Astrocyte (in vitro differentiated cells and primary cell): ENCODE measurements around the gene NOS1AP. TPM values are rescaled to one million over a fixed set of nuclear protein-coding genes. Genes with fewer than 3 reads are reported as not detected.

Source experiments
- DNase-seq: peaks from one replicate; pipeline ENCODE4 v3.0.0-alpha.2; 2010; ENCODE audit warnings: low read depth
- FAIRE-seq: peaks from 2 replicates; lab custom pipeline; 2011; peaks lifted over from hg19 to GRCh38; lab: Jason Lieb, UNC
- H2AFZ ChIP-seq: 2 replicates; pipeline ENCODE4 v1.6.0; 2012; ENCODE audit warnings: low read depth, low read length, inconsistent platforms
- H3K27ac ChIP-seq: 2 replicates; pipeline ENCODE4 v1.5.1; 2011; ENCODE audit warnings: low read depth, low read length, inconsistent platforms
- H3K27me3 ChIP-seq: 2 replicates; pipeline ENCODE4 v1.6.0; 2011; ENCODE audit warnings: low read length, inconsistent platforms; ENCODE audit not compliant: insufficient read depth
- H3K36me3 ChIP-seq: 2 replicates; pipeline ENCODE4 v1.5.1; 2011; ENCODE audit warnings: low read length, inconsistent platforms; ENCODE audit not compliant: insufficient read depth
- H3K4me1 ChIP-seq: 2 replicates; pipeline ENCODE4 v1.5.1; 2011; ENCODE audit warnings: low read length, inconsistent platforms; ENCODE audit not compliant: insufficient read depth
- H3K4me2 ChIP-seq: 2 replicates; pipeline ENCODE4 v1.6.0; 2012; ENCODE audit warnings: low read length, inconsistent platforms
- H3K4me3 ChIP-seq: 2 replicates; pipeline ENCODE4 v1.5.1; 2011; ENCODE audit warnings: low read depth, mild to moderate bottlenecking, low read length, inconsistent platforms; ENCODE audit not compliant: insufficient read depth
- H3K79me2 ChIP-seq: 2 replicates; pipeline ENCODE4 v1.6.0; 2012; ENCODE audit warnings: mild to moderate bottlenecking, low read length, inconsistent platforms; ENCODE audit not compliant: insufficient read depth
- H3K9ac ChIP-seq: 2 replicates; pipeline ENCODE4 v1.6.0; 2012; ENCODE audit warnings: mild to moderate bottlenecking, low read length, inconsistent platforms
- H3K9me3 ChIP-seq: 2 replicates; pipeline ENCODE4 v1.5.1; 2012; ENCODE audit warnings: low read depth, mild to moderate bottlenecking, low read length, inconsistent platforms; ENCODE audit not compliant: insufficient read depth
- H4K20me1 ChIP-seq: 2 replicates; pipeline ENCODE4 v1.6.0; 2012; ENCODE audit warnings: low read length, inconsistent platforms; ENCODE audit not compliant: insufficient read depth
- H3K27ac Mint-ChIP-seq: one replicate; pipeline ENCODE4 v1.8.0; 2021; ENCODE audit warnings: mild to moderate bottlenecking, mixed read lengths; ENCODE audit not compliant: unreplicated experiment
- H3K27me3 Mint-ChIP-seq: one replicate; pipeline ENCODE4 v1.8.0; 2021; ENCODE audit warnings: low read depth, mixed read lengths; ENCODE audit not compliant: unreplicated experiment
- H3K36me3 Mint-ChIP-seq: one replicate; pipeline ENCODE4 v1.8.0; 2021; ENCODE audit warnings: low read depth, mixed read lengths; ENCODE audit not compliant: unreplicated experiment
- H3K4me1 Mint-ChIP-seq: one replicate; pipeline ENCODE4 v1.8.0; 2021; ENCODE audit warnings: low read depth, mixed read lengths; ENCODE audit not compliant: unreplicated experiment
- H3K4me3 Mint-ChIP-seq: one replicate; pipeline ENCODE4 v1.8.0; 2021; ENCODE audit warnings: mild to moderate bottlenecking, moderate library complexity, mixed read lengths; ENCODE audit not compliant: unreplicated experiment
- H3K9me3 Mint-ChIP-seq: one replicate; pipeline ENCODE4 v1.8.0; 2021; ENCODE audit warnings: mild to moderate bottlenecking, mixed read lengths; ENCODE audit not compliant: unreplicated experiment
- EZH2 ChIP-seq: IDR thresholded peaks from 2 replicates; pipeline ENCODE4 v1.6.1; 2012; ENCODE audit warnings: mild to moderate bottlenecking, low read length, inconsistent platforms; ENCODE audit not compliant: insufficient read depth
- total RNA-seq: library from RNA; stranded (reverse); gene quantifications from 2 replicates; pipeline ENCODE4 v1.2.1, GENCODE V29; 2021
- TF ChIP-seq, protein P1 (sequence below): IDR thresholded peaks from 2 replicates; pipeline ENCODE4 v1.5.1; 2011; ENCODE audit warnings: low read depth, mild to moderate bottlenecking, inconsistent platforms, low read length, moderate library complexity; ENCODE audit not compliant: insufficient read depth

The NOS1AP gene
- total RNA-seq, 1 donor from 2014 or later = 1.2 TPM

DNA sequence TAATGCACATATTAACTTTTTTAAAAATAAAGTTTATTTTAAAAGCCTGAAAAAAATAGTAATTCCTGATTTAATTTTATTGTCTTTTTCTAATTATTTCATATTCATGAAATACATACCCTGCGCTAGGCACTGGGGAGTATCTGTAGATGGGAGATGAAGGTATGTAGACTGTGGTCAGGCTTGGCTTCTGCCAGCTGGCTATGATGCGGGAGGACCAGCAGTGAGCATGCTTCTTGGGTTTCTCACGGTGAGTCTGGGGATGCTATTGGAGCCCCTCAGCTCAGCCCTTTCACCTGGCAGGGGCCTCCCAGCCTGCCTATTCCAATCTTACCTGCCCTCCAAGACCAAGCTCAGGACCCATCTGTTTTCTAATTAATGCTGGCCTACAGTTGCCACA lies 138.4 kb downstream of the NOS1AP start:
- no peak overlapping the region for H3K27ac Mint-ChIP-seq
- no peak overlapping the region for H3K4me3 Mint-ChIP-seq
- Histone ChIP-seq H3K27ac (no peak overlapping the region), H3K9ac (no peak overlapping the region), H3K4me2 (no peak overlapping the region), H3K9me3 (no peaks in the 10 kb centered on the region), H3K4me1 (no peaks in the 10 kb centered on the region), H3K36me3 (no peaks in the 10 kb centered on the region), H3K79me2 (no peaks in the 10 kb centered on the region), H2AFZ (no peak overlapping the region), H3K4me3 (no peak overlapping the region), H4K20me1 (no peaks in the 10 kb centered on the region), H3K27me3 (no peaks in the 10 kb centered on the region)
- H3K36me3 Mint-ChIP-seq = no peaks in the 10 kb centered on the region
- H3K27me3 Mint-ChIP-seq = peaks cover 3% of the 10 kb centered on the region
- DNase-seq (no peak), FAIRE-seq (no peak)
- no peak for TF ChIP-seq EZH2
- TF ChIP-seq, protein P1, sequence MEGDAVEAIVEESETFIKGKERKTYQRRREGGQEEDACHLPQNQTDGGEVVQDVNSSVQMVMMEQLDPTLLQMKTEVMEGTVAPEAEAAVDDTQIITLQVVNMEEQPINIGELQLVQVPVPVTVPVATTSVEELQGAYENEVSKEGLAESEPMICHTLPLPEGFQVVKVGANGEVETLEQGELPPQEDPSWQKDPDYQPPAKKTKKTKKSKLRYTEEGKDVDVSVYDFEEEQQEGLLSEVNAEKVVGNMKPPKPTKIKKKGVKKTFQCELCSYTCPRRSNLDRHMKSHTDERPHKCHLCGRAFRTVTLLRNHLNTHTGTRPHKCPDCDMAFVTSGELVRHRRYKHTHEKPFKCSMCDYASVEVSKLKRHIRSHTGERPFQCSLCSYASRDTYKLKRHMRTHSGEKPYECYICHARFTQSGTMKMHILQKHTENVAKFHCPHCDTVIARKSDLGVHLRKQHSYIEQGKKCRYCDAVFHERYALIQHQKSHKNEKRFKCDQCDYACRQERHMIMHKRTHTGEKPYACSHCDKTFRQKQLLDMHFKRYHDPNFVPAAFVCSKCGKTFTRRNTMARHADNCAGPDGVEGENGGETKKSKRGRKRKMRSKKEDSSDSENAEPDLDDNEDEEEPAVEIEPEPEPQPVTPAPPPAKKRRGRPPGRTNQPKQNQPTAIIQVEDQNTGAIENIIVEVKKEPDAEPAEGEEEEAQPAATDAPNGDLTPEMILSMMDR = no peak
- H3K4me1 Mint-ChIP-seq = peaks cover 4% of the 10 kb centered on the region
- H3K9me3 Mint-ChIP-seq = no peaks in the 10 kb centered on the region

DNA sequence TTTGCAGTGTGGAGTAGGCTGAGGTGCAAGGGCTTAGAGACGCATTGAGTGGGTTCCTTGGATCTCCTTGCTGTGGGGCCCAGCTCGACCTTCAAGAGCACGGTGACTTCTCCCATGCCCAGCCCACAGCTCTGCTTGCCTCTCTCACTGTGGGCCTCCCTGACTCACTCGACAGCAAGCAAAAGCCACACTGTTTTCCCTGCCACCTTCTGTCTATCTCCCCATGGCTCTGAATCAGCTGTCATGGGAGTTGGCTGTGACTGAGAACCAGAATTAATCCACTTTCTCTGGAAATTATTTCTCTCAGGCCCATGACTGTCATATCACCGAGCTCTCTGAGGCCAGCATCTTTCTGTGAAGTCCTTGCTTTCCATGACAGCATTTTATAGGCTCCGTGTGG lies 140.7 kb downstream of the NOS1AP start:
- Histone ChIP-seq H3K9me3 (no peaks in the 10 kb centered on the region), H3K36me3 (no peaks in the 10 kb centered on the region), H3K79me2 (no peaks in the 10 kb centered on the region), H3K9ac (no peak overlapping the region), H3K4me3 (no peak overlapping the region), H2AFZ (no peak overlapping the region), H3K27me3 (no peaks in the 10 kb centered on the region), H3K4me1 (no peaks in the 10 kb centered on the region), H4K20me1 (no peaks in the 10 kb centered on the region), H3K4me2 (no peak overlapping the region), H3K27ac (no peak overlapping the region)
- no peaks in the 10 kb centered on the region for H3K9me3 Mint-ChIP-seq
- H3K27ac Mint-ChIP-seq = no peak overlapping the region
- no peak for TF ChIP-seq EZH2
- TF ChIP-seq, protein P1 = no peak
- DNase-seq = no peak
- peaks cover 2% of the 10 kb centered on the region for H3K27me3 Mint-ChIP-seq
- FAIRE-seq = no peak
- H3K4me1 Mint-ChIP-seq = peaks cover 9% of the 10 kb centered on the region
- H3K36me3 Mint-ChIP-seq = no peaks in the 10 kb centered on the region
- no peak overlapping the region for H3K4me3 Mint-ChIP-seq

DNA sequence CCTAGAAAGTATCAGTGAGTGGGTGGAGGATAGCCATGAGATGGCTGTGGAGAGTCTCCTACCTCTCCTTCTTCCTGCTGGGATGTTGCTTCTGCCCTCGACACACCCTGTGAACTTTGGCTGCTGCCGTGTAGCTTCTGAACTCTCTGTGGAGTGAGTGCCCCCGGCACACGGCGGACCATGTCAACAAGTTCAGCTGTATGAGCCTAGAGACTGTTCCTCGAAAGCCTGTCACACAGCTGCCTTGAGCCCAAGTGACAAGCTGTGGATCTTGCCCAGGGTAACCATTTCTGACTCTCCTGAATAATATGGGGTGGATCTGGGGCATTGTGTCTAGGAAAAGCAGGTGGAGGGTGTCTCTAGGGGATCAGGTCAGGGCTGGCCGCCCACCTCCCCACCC lies 143.2 kb downstream of the NOS1AP start:
- Histone ChIP-seq H3K4me1 (no peaks in the 10 kb centered on the region), H3K4me2 (no peak overlapping the region), H3K4me3 (no peak overlapping the region), H3K36me3 (no peaks in the 10 kb centered on the region), H3K9me3 (no peaks in the 10 kb centered on the region), H3K9ac (no peak overlapping the region), H3K79me2 (no peaks in the 10 kb centered on the region), H3K27me3 (no peaks in the 10 kb centered on the region), H4K20me1 (no peaks in the 10 kb centered on the region), H2AFZ (no peak overlapping the region), H3K27ac (no peak overlapping the region)
- DNase-seq = no peak
- no peak for FAIRE-seq
- peaks cover 2% of the 10 kb centered on the region for H3K27me3 Mint-ChIP-seq
- no peak overlapping the region for H3K4me3 Mint-ChIP-seq
- H3K4me1 Mint-ChIP-seq = peaks cover 13% of the 10 kb centered on the region
- no peaks in the 10 kb centered on the region for H3K36me3 Mint-ChIP-seq
- no peak overlapping the region for H3K27ac Mint-ChIP-seq
- no peak for TF ChIP-seq EZH2
- TF ChIP-seq, protein P1 = no peak
- H3K9me3 Mint-ChIP-seq = no peaks in the 10 kb centered on the region
